Testis (tissue), 3 donors: Measurements from ENCODE around the gene TRIM6. TPM values are rescaled to one million over a fixed set of nuclear protein-coding genes. Genes with fewer than 3 reads are reported as not detected.

Experiments
- DNase-seq: peaks from one replicate; pipeline ENCODE4 v3.0.0-alpha.2; 2019
- H3K27ac ChIP-seq, 2 donors: fragments of 200-600 bp; sonication (generic); one replicate each; pipeline ENCODE4 v1.5.1; 2019
- H3K27me3 ChIP-seq: fragments of 200-600 bp; sonication (generic); one replicate; pipeline ENCODE4 v1.5.1; 2019
- H3K36me3 ChIP-seq: fragments of 200-600 bp; sonication (generic); one replicate; pipeline ENCODE4 v1.5.1; 2017; ENCODE audit warnings: low read depth; ENCODE audit errors: missing control alignments
- H3K4me1 ChIP-seq: fragments of 200-600 bp; sonication (generic); one replicate; pipeline ENCODE4 v1.5.1; 2019
- H3K4me3 ChIP-seq, 2 donors: fragments of 200-600 bp; sonication (generic); one replicate each; pipeline ENCODE4 v1.5.1; 2017 to 2019
- H3K9me3 ChIP-seq: fragments of 200-600 bp; sonication (generic); one replicate; pipeline ENCODE4 v1.5.1; 2017
- CTCF ChIP-seq, 3 experiments: fragments of 450-650 bp in 2 of 3; fragments of 200-600 bp in 1 of 3; sonication (generic) in 1 of 3; IDR thresholded peaks; one replicate each; pipeline ENCODE4 v1.5.1; 2016 to 2019; ENCODE audit warnings: antibody characterized with exemption in 3 of 3, mild to moderate bottlenecking in 2 of 3, moderate library complexity in 1 of 3
- POLR2A ChIP-seq: fragments of 450-650 bp; IDR thresholded peaks from one replicate; pipeline ENCODE4 v1.6.1; 2017; ENCODE audit warnings: antibody characterized with exemption, mild to moderate bottlenecking, moderate library complexity
- WGBS, 2 donors: methylation state at CpG; one replicate each; pipeline ENCODE4 v1.1.5; 2018; 5-methylcytosine and 5-hydroxymethylcytosine counted together
- intact Hi-C: fragments of 100-400 bp; cut with DNase I; formaldehyde crosslinking; loops from one replicate; pipeline ENCODE4 v1.15.1; 2023; ENCODE audit warnings: low total_unique reads
- polyA plus RNA-seq: library from polyadenylated mRNA; stranded (reverse); fragments of 350-450 nt; fragmentation: Illumina TruSeq; extraction: RNeasy Lipid Tissue Mini Kit (QIAGEN cat#74804); gene quantifications from one replicate; pipeline ENCODE4 v1.2.3, GENCODE V29; 2014; ENCODE audit warnings: low read depth, low replicate concordance; ENCODE audit not compliant: insufficient read depth
- total RNA-seq, 2 donors: library from RNA; depleted of rRNA; stranded (reverse); fragments of >200 nt; gene quantifications; one replicate each; pipeline ENCODE4 v1.2.3, GENCODE V29; 2016

The TRIM6 gene
- total and polyA plus RNA-seq, 3 donors from 2014 or later: 9.1 to 20.9 (median 10.6) TPM

DNA sequence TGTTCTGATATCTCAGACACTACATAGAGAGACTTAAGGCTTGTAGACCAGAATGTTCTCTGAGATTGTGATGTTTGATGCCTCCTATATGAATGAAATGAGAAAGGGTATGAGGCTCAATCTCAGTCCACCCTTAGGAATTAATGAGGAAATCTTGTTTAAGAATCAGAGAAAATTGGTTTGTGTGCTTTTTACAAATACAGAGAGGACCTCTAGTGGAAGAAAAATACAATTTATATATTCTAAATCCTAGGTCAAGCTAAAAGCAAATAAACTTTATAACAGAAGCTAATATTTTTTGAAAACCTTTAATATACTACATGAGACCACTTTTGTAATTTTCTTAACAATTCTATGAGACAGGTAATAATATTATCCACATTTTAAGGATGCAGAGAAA is 43.1 kb upstream of the TRIM6 start:
- Histone ChIP-seq H3K4me1 (no peaks in the 10 kb centered on the region), H3K27me3 (no peaks in the 10 kb centered on the region), H3K9me3 (no peaks in the 10 kb centered on the region), H3K36me3 (no peaks in the 10 kb centered on the region), H3K27ac (no peak overlapping the region), H3K4me3 (no peak overlapping the region)
- TF ChIP-seq CTCF (IDR thresholded peaks at IDR 0.05) (no peak), POLR2A (no peak)
- intact Hi-C loops: no loop called here
- no peak for DNase-seq

- intact Hi-C loops: no loop called here
- WGBS, 2 donors: 53 to 60% methylated on average over 3 of the region's 3 CpGs
- TF ChIP-seq POLR2A (no peak), CTCF (IDR thresholded peaks at IDR 0.05) (no peak)
- Histone ChIP-seq H3K9me3 (no peaks in the 10 kb centered on the region), H3K36me3 (no peaks in the 10 kb centered on the region), H3K4me1 (no peaks in the 10 kb centered on the region), H3K27me3 (no peaks in the 10 kb centered on the region), H3K27ac (no peak overlapping the region), H3K4me3 (no peak overlapping the region)
- DNase-seq: no peak
These were observed 39.7 kb upstream of the TRIM6 start for GRCh38 chr11:5556596-5557188.

GRCh38 chr11:5557751-5558150 is 38.7 kb upstream of the TRIM6 start:
- intact Hi-C loops: no loop called here
- no peak for DNase-seq
- H3K36me3 ChIP-seq: no peaks in the 10 kb centered on the region
- H3K4me1 ChIP-seq: no peaks in the 10 kb centered on the region
- WGBS, 2 donors: 88 to 89% methylated on average over 3 of the region's 3 CpGs
- TF ChIP-seq POLR2A: no peak
- no peak for TF ChIP-seq CTCF (IDR thresholded peaks at IDR 0.05)
- H3K27me3 ChIP-seq: no peaks in the 10 kb centered on the region
- H3K9me3 ChIP-seq: no peaks in the 10 kb centered on the region
- no peak overlapping the region for H3K27ac ChIP-seq
- no peak overlapping the region for H3K4me3 ChIP-seq

- no peak overlapping the region for H3K4me3 ChIP-seq
- intact Hi-C loops: no loop called here
- H3K27ac ChIP-seq: no peak overlapping the region
- no peak for TF ChIP-seq POLR2A
- TF ChIP-seq CTCF (IDR thresholded peaks at IDR 0.05): no peak
- no peaks in the 10 kb centered on the region for H3K36me3 ChIP-seq
- 84 to 94% methylated on average over 1 of the region's 1 CpG for WGBS, 2 donors
- H3K27me3 ChIP-seq: no peaks in the 10 kb centered on the region
- no peak for DNase-seq
- no peaks in the 10 kb centered on the region for H3K9me3 ChIP-seq
- no peaks in the 10 kb centered on the region for H3K4me1 ChIP-seq
These were observed 32.0 kb upstream of the TRIM6 start for GRCh38 chr11:5564259-5565019.

DNA sequence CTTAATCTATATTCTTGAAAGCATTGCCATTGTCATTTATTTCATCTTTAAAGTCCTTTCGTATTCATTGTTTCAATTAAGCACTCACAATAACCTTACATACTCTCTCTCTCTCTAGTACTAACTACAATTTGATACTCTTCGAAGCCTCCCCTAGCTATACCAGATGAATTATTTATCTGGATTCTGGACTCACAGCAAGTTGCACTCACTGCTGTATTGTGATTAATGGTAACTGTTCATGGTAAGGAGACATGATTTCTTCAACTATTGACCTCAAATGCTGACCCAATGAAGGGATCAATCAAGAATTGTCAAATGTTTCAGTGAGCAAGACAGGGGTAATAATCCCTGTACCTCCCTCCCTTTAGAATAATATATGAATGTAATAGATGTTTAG is 21.8 kb upstream of the TRIM6 start:
- no peaks in the 10 kb centered on the region for H3K36me3 ChIP-seq
- no peaks in the 10 kb centered on the region for H3K27me3 ChIP-seq
- intact Hi-C loops: no loop called here
- no peak overlapping the region for H3K4me3 ChIP-seq
- TF ChIP-seq POLR2A (no peak), CTCF (IDR thresholded peaks at IDR 0.05) (no peak)
- DNase-seq: no peak
- no peaks in the 10 kb centered on the region for H3K4me1 ChIP-seq
- H3K9me3 ChIP-seq: no peaks in the 10 kb centered on the region
- WGBS, 2 donors: 58 to 60% methylated on average over 2 of the region's 2 CpGs
- H3K27ac ChIP-seq: no peak overlapping the region
